ENCODE measurements around the gene FAM118B. TPM values are rescaled to one million over a fixed set of nuclear protein-coding genes. Genes with fewer than 3 reads are reported as not detected.

Gene FAM118B
- total and polyA plus RNA-seq, 2 of the 4 experiments (the other 2 are of a cell fraction): 20.0 to 27.2 TPM

DNA sequence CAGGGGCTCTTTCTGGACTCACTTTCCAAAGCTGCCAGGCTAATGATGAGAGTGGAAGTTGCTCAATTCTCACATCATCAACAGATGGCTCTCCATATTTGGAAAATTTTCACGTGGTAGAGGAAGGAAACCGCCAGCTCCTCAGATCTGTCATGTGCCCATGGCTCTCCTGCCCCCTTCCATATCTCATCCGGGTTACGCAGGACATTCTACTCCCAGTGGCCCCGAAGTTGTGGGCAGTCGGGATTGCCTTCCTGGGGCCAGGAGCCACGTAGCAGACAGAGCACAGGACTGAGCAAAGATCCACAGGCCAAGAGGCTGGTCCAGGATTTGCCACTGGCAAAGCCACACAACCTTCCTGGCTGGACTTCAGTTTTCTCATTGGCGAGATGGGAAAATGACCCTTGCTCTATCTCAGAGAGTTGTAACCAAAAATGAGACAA is 39.0 kb upstream of the FAM118B start:
- Histone ChIP-seq H2AK9ac (replicated peaks; ENCODE audit: low read depth, low read length, poor library complexity) (no peak overlapping the region), H3K36me3 (ENCODE audit: control insufficient read depth, insufficient read depth, low read length) (no peaks in the 10 kb centered on the region), H3K4me2 (ENCODE audit: low read depth, low read length) (no peak overlapping the region), H2AK5ac (ENCODE audit: low read depth, low read length) (no peak overlapping the region), H3K4me1 (ENCODE audit: control insufficient read depth, insufficient read depth, low read length) (peaks cover 2% of the 10 kb centered on the region; the same call in 1 of the 2 replicates), H4K20me1 (ENCODE audit: insufficient read depth, low read length) (no peaks in the 10 kb centered on the region), H2BK20ac (ENCODE audit: low read depth, low read length) (no peak overlapping the region), H3K4ac (ENCODE audit: low read depth, low read length) (no peak overlapping the region), H2BK15ac (ENCODE audit: low read depth, low read length) (no peak overlapping the region), H4K8ac (ENCODE audit: low read depth in 2 of 2, low read length in 2 of 2) (no peak overlapping the region; a peak in 1 of 4 replicates), H3K4me3 (ENCODE audit: insufficient read depth, low read depth, low read length) (no peak overlapping the region), H3K9ac (ENCODE audit: low read depth, low read length) (no peak overlapping the region), H3K27ac (ENCODE audit: insufficient read depth, low read length) (no peak overlapping the region), H3K18ac (ENCODE audit: low read depth, low read length) (no peak overlapping the region), H4K91ac (ENCODE audit: insufficient read depth, low read depth, low read length) (no peak overlapping the region), H3K9me3 (ENCODE audit: control insufficient read depth, insufficient read depth, low read length) (no peaks in the 10 kb centered on the region), H3K56ac (ENCODE audit: extremely low read depth, insufficient read depth, low read length) (no peak overlapping the region), H2BK5ac (ENCODE audit: low read depth, low read length, poor library complexity, severe bottlenecking) (no peak overlapping the region), H3K23ac (ENCODE audit: low read depth, low read length) (no peak overlapping the region), H3K14ac (replicated peaks; ENCODE audit: low read depth, low read length) (no peak overlapping the region), H3K79me1 (ENCODE audit: low read depth in 1 of 2, low read length in 2 of 2) (no peaks in the 10 kb centered on the region), H3K9me1 (ENCODE audit: insufficient read depth, low read length) (no peaks in the 10 kb centered on the region; the same call in 1 of the 2 replicates), H2BK120ac (ENCODE audit: low read depth, low read length) (no peak overlapping the region), H3K27me3 (ENCODE audit: control insufficient read depth, insufficient read depth, low read length) (peaks cover 37% of the 10 kb centered on the region), H2AFZ (replicated peaks; ENCODE audit: low read length, poor library complexity) (no peak overlapping the region), H4K5ac (ENCODE audit: low read depth, low read length) (no peak overlapping the region; the same call in 1 of the 2 replicates)
- ChIA-PET CTCF (no interaction called here), POLR2A (ENCODE audit: unreplicated experiment) (no interaction called here)
- DNase-seq: peak; percentile 53
- WGBS, 2 experiments (ENCODE audit: extremely low coverage in 2 of 2, insufficient read length in 1 of 2): 100% methylated on average over 1 of the region's 8 CpGs; no CpG with 5 or more reads in 1 of the 2 experiments
- ATAC-seq (ENCODE audit: low read depth): peak; percentile 53; the same call in 1 of the 2 replicates
- BruUV-seq (replicated peaks): no TSS peak
- in situ Hi-C loops (cut with MboI; ENCODE audit: low sequenced_read_pairs): no loop called here
- dilution Hi-C loops (cut with HindIII; ENCODE audit: low sequenced_read_pairs, unreplicated experiment): no loop called here
- intact Hi-C loops (cut with micrococcal nuclease): no loop called here
- TF ChIP-seq, protein P1, sequence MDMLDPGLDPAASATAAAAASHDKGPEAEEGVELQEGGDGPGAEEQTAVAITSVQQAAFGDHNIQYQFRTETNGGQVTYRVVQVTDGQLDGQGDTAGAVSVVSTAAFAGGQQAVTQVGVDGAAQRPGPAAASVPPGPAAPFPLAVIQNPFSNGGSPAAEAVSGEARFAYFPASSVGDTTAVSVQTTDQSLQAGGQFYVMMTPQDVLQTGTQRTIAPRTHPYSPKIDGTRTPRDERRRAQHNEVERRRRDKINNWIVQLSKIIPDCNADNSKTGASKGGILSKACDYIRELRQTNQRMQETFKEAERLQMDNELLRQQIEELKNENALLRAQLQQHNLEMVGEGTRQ (IDR thresholded peaks at IDR 0.05; ENCODE audit: low read depth, low read length): 0 out of 2 replicates have a peak, but pooled peaks have one; percentile 17
- TF ChIP-seq CEBPB (IDR thresholded peaks at IDR 0.05; ENCODE audit: low read depth, low read length) (peak; percentile 46), POLR2A (IDR thresholded peaks at IDR 0.05; ENCODE audit: low read depth, low read length) (no peak)
